Measurements from ENCODE around the gene PSD4.
A peak's percentile ranks its signal among the peaks of the same experiment; 100 is the strongest.

PSD4 gene

DNA sequence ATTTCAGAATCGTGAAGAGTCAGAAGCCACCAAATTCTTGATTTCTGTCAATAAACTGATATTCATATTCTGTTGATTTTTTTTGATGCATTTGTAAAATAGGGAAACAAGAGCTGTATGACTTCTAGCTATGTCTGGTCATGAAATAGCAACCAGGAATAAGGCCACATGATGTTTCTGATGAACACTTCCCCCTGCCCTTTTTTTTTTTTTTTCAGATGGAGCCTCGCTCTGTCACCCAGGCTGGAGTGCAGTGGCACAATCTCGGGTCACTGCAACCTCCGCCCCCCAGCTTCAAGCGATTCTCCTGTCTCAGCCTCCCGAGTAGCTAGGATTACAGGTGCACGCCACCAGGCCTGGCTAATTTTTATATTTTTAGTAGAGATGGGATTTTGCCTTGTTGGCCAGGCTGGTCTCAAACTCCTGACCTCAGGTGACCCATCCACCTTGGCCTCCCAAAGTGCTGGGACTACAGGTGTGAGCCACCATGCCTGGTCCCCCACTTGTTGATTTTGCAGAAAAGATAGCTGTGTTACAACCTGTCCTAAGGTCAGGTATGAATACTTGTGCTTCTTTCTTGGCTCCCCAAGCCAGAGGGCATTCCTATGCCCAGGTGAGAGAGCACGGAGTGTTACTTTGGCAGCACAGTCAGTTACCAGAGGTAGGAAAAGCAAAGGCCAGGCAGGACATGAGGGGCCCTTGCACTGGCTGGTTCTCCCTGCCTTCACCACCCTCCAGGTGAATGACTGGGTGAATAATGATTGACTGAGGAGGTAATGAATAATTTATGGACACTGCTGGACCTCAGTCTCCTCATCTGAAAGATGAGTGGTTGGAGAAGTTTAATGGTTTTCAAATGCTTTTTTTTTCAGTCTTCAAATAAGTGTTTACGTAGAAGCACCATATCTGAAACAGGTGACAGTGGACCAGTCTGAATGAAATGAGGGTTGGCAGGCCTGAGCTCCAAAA is 65.4 kb downstream of the PSD4 start:
- no peak for DNase-seq (ENCODE audit: low read depth in 2 of 2)

DNA sequence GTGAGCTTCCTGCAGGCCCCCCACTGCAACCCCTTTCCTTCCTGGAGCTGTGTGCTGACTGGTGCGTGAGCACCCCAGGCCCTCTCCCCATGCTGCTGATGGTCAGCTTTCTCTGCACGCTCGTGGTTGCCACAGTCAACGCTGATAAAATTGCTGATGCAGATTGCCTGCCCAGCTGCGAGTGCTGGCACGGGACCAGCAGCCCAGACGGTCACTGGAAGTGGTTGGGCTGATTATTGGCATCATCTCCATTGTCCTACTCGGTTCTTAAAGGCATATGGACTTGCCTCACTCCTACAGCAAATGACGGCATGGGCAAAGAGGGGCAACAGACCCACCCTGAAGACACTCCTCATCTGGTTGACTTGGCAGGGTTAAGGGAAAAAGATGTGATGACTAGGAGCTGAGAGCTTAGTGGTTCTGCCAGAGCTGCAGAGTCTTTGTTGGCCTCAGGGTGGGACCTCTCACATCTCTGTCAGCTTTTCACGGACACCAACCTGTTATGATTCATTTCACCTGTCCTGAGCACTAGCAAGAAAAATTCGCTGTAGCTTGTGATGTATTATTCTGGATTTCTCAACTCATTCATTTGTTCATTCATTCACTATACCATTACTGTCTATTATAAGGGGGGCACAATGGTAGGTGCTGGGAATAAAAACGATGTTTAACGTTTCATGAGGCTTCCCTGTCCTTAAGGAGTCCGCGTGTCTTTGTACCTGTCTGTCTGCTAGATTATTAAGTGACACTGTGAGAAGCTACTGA is 66.6 kb downstream of the PSD4 start:
- DNase-seq (ENCODE audit: low read depth in 2 of 2) = no peak

DNA sequence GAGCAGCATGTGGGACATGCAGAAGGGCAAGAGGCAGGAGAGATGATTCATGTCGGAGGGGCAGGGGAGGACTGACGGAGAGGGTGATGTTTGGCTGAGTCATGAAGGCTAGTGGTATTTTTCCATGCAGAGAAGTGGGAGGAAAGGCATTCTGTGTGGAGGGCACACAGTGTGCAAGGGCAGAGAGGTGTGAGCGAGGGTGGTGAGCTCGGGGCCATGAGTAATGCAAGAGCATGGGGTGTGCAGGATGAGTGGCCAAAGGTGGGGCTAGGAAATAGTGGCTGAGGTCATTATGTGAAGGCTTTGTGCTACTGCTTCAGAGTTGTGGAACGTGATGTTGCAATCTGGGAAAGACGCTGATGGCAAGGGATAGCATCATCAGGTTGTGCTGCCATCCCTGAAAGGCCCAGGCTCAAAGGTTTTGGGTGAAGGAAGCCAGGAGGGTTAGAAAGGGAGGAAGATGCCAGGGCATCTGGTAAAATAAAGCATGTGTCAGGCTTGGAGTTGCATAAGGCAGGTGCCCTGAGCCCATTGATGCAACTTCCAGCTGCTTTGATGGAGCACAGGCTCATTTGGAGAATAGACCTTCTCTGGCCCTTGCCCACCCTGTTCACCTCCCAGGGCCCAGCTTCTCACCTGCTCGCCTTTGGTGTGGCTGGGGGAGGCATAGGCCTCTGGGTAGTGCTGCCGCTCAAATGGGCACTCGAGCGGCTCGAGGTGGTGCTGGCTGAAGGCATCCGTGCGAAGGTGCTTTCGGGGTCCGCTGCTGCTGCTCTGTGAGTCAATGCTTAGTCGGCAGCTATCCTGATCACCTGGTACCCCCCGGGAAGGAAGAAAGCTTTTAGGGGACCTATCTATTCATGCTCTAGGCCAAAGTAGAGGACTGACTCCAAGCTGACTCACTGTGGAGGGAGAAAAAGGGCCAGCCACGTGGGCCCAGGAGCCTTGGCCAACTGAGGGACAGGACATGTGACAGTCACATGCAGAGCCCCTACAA is 67.4 kb downstream of the PSD4 start:
- DNase-seq (ENCODE audit: low read depth in 2 of 2) = no peak

DNA sequence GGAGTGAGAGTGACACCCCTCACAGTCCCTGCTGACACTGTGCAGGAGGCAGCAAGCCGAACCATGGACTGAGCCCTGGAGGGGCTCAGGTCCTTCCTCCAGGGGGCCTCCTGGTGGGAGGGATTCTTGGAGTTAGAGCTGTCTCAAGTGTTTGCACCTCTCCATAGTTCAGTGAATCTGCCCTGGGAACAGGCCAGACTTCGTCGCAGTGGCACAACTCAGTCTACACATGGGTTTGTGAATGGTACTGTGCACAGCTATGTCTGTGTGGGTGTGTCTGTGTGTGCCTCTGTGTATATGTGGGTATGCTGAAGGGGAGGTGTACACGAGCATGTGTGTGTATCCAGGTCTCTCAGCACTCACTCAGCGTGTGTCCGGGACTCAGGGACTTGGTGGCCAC is 68.6 kb downstream of the PSD4 start:
- DNase-seq (ENCODE audit: low read depth in 2 of 2) = no peak

DNA sequence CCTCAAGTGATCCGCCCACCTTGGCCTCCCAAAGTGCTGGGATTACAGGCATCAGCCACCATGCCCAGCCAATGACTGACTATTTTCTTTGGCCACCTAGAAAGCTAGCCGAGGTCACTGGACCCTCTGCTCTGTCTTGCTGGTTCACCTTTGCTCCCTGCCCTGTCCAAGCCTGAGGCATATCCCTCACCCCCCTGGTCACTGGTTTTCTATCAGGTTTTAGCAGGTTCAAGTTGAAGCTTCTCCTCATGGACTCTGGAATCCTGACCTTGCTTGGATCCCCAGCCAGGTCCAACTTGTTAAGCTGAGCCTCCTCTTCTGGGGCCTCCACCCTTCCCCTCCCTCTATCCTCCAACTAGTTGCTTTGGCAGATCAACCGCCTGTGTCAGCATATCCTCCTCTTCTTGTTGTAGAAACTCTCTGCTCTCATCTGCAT is 71.5 kb downstream of the PSD4 start:
- no peak for DNase-seq (ENCODE audit: low read depth in 2 of 2)

DNA sequence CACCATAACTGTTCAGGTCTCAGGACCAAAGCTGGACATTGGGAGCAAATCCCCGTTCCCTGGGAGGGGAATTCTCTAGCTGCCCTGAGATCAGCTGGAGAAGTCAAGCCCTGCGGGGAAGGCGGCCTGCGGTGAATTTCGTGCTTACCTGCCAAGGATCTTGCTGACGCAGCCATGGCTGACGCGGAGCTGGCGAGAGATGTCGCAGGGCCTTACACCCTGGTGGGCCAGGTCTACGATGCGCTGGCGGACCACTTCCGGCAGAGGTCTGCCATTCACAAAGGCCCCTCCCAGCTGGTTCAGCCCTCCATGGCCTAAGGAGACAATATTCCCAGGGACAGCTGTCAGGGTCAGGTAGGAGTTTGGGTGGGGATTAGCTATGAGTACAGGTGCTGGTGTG is 72.8 kb downstream of the PSD4 start:
- no peak for DNase-seq (ENCODE audit: low read depth in 2 of 2)

DNA sequence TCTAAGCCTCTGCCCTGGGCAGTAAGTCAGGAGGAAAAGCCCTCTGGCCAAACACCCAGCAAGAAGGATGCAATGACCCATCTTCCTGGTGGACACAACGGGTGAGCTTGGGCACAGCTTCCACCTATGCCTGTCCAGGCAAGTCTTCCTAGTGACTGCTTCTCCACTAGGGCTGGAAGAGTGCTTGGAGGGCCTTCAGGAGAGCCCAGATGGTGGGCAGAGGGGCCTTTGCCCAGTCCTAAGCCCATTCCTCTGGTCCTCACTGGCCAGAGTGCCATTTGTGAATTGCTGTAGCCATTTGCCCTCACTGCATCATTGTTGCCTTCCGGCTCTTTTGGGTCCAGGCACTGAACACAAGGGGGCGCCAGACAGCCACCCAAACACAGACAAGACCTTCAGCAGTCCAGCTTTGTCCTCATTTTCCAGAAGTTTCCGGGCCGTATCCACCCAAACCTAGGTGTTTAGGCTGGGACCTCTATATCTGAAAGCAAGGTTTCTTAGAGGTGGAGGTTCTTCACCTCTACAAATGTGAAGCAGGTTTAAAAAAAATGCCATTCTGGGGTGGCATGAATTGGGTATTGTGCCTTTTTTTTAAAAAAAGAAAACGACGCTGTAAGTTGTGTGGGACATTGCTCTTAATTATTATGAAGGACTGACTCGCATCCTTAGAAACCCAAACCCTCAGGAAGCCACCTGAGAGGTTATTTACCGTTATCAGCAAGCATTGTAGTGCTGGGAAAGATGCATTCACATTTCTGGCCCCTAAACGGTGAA is 75.4 kb downstream of the PSD4 start:
- DNase-seq (ENCODE audit: low read depth in 2 of 2) = peak; percentile 48 to 56

DNA sequence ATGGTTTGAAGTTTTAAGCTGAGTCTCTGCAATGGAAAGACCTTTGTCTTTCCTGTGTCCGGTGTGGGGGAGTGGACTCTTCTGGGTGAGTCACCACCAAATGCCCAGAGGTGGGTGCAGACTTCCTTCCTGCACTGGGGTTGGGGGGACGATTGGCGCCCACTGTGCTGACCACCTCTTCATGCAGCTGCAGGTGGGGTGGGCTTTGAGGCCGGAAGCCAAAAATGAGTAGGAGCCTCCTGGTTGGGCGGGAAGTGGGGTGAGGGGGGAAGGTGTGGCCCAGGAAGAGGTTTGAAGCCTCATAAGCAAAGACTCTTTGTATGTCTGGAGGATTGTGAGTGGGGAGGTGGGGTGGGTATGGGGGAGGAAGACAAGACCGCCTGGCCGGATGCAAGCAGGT is 77.3 kb downstream of the PSD4 start:
- DNase-seq (ENCODE audit: low read depth in 2 of 2) = no peak

DNA sequence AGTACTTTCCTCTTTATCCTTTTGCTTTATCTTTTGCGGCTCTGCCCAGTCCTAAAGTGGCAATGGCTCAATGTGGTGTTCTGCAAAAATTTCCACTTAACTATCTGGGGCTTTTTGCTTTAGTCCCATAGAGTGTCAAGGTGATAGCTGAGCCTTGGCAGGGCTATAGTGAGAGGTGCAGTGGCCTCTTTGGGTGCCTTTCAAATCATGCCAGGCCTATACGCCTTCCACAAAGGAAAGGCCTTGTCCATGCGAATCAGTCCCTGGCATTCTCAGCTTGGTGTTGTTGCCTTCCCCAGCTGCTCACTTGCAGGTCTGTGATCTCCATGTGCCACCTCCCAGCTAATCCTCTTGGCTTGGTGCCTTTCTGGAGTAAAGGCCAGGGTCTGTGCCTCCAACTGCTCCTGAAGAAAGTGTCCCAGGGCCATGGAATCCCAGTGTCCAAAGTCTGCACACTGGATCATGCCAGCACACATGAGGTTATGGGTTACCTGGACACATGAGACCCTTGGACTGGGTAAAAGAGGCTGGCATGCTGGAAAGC is 78.3 kb downstream of the PSD4 start:
- DNase-seq (ENCODE audit: low read depth in 2 of 2) = no peak

DNA sequence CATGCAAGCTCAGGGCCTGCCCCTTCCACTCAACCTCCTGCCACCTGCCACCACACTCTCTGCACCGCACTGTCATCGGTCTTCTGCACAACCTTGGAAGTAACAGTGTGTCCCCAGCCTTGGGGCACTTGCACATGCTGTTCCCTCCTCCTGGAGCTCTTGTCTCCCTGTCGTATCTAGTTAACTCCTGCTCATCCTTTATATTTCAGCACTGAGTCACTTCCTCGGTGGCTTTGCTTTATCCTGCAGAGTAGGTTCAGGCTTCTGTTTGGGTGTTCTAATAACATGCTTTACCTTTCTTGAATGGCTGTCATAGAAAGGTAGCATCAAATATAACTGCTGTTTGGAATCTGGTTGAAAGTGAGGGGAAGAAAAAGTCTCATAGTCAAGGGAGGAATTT is 79.7 kb downstream of the PSD4 start:
- DNase-seq (ENCODE audit: low read depth in 2 of 2) = no peak

DNA sequence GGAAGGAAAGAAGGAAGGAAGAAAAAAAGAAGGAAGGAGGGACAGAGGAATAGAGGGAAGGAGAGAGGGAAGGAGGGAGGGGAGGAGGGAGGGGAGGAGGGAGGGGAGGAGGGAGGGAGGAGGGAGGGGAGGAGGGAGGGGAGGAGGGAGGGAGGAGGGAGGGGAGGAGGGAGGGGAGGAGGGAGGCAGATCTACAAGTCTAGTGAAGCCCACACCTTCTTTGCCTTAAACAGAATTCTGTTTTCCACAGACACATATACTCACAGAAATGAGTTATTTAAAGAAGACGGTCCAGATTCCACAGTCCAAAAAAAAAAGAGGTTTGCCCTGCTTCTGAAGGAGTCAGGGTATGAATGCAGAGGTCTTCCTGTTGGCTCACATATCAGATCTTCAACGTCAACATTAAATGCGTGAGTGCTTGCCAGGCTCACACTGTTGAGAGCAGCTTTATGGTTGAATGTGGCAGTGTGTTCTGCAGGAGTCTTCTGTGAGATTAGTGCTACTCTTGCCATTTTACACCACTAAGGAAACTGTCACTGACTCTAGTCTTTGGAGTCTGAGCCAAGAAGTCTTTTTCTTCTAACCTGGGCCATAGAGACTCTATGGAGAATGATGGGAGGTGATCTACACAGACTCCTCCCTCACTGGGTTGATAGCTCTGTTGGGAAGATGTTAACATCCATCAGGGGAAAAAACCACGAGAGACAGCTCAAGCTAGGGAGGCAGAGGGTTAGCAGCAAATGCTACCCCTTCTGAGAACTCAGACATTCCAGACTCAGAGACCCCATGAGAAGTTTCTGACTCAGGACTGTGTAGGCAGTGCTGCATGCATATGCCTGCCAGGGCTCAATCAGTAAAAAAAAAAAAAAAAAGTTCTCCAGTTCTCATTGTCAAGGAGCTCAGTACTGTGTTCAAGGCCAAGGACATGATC is 81.6 kb downstream of the PSD4 start:
- no peak for DNase-seq (ENCODE audit: low read depth in 2 of 2)

DNA sequence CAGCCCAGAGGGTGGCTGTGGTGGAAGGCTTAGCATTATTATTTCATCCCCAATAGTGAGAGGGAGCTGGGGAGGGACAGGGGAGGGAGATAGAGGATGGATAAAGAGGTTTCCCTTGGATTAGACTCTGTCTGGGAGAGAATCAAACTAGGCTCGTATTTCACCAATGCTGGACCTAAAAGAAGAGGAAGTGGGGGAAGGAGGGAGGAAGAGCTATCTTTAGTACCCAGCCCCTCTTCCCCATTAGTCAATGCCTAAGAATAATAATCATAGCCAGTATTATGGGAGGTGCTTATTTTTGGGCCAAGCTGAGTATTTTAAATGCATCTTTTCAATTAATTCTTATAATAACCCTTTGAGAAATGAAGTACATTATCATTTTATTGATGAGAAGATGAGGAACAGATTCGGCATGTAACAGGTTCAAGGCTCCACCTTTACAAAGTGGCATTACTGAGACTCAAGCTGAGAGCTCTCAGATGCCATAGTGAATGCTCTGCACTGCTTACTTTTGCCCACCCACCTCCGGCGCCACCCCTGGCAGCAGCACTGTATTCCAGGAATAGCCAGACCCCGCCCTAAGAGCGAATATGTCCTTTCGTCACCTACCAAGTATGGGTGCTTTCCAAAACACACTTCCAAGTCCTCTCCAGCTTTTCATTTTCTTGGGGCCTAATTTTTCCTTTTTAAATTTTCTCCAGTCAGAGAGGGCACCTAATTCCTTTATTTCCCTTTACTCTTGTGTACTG is 83.9 kb downstream of the PSD4 start:
- DNase-seq (ENCODE audit: low read depth in 2 of 2) = no peak

DNA sequence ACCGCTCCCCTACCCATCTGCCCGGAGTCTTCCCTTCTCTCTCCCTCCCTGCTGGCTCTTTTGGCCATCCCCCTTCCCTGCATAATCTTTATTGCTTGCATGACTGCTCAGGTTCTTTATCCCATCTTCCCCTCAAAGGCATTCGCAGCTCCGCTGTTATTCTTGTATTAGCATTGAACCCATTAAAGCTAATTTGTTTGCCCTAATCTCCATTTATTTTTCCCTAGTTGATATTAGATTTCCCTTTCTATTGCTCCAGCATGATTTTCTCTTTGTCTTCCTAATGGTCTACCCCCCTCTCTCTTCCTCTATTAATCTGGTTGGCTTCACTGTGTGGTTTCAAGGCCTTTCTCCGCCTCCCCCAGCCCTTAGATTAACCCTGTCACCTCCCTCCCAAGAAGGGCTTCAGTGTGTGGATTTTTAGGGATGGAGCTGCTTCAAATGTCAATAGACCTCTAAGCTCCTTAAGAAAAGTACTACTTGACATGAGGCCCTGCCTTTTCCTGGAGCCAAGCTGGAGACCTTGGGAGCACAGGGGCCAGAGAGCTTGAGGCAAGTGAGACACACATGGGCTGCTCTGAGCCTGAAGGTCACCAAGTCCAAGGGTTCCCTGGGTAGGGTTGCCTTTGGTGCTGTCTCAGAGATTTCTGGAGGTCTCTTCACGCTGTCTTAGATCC is 84.8 kb downstream of the PSD4 start:
- no peak for DNase-seq (ENCODE audit: low read depth in 2 of 2)
